ENCODE measurements around the gene ETHE1. TPM values are rescaled to one million over a fixed set of nuclear protein-coding genes. Genes with fewer than 3 reads are reported as not detected.

The ETHE1 gene
- total RNA-seq, 1 donor from 2014 or later = 183 TPM

- TF ChIP-seq CTCF (IDR thresholded peaks at IDR 0.05; ENCODE audit: insufficient read depth, low read length, severe bottlenecking) = no peak
- Histone ChIP-seq H3K4me3 (ENCODE audit: low read depth, low read length) (no peak overlapping the region), H3K36me3 (ENCODE audit: control insufficient read depth, insufficient read depth, low read length) (peaks cover 12% of the 10 kb centered on the region), H3K27me3 (ENCODE audit: control insufficient read depth, insufficient read depth, low read length) (no peaks in the 10 kb centered on the region)
- DNase-seq (ENCODE audit: low read depth) (no peak), FAIRE-seq (no peak)
Observed at GRCh38 chr19:43489979-43490599, 36.9 kb downstream of the ETHE1 start.

DNA sequence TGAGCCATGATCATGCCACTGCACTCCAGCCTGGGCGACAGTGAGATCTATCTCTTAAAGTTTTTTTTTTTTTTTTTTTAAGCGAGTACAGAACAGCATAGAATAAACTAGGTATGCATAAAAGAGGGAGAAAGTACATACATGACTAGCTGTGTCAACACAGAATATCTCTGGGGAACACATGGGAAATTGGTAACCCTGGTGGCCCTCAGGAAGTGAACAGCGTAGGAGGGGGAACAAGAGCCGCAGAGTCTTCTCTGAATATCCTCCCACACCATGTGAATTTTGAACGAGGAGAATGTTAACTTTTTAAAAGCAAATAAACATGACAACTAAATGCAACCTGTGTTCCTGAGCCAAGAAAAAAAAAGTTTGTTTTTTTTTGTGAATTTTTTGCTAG, 37.7 kb downstream of the ETHE1 start:
- DNase-seq (ENCODE audit: low read depth) (no peak), FAIRE-seq (no peak)
- Histone ChIP-seq H3K4me3 (ENCODE audit: low read depth, low read length) (no peak overlapping the region), H3K36me3 (ENCODE audit: control insufficient read depth, insufficient read depth, low read length) (peaks cover 7% of the 10 kb centered on the region), H3K27me3 (ENCODE audit: control insufficient read depth, insufficient read depth, low read length) (no peaks in the 10 kb centered on the region)
- no peak for TF ChIP-seq CTCF (IDR thresholded peaks at IDR 0.05; ENCODE audit: insufficient read depth, low read length, severe bottlenecking)

- H3K4me3 ChIP-seq (ENCODE audit: low read depth, low read length) = no peak overlapping the region
- DNase-seq (ENCODE audit: low read depth) (no peak), FAIRE-seq (no peak)
- H3K27me3 ChIP-seq (ENCODE audit: control insufficient read depth, insufficient read depth, low read length) = no peaks in the 10 kb centered on the region
- TF ChIP-seq CTCF (IDR thresholded peaks at IDR 0.05; ENCODE audit: insufficient read depth, low read length, severe bottlenecking) = no peak
- peaks cover 5% of the 10 kb centered on the region for H3K36me3 ChIP-seq (ENCODE audit: control insufficient read depth, insufficient read depth, low read length)
Observed at GRCh38 chr19:43488179-43488578, 38.8 kb downstream of the ETHE1 start.

- H3K36me3 ChIP-seq (ENCODE audit: control insufficient read depth, insufficient read depth, low read length) = peaks cover 6% of the 10 kb centered on the region
- TF ChIP-seq CTCF (IDR thresholded peaks at IDR 0.05; ENCODE audit: insufficient read depth, low read length, severe bottlenecking) = no peak
- DNase-seq (ENCODE audit: low read depth) (no peak), FAIRE-seq (no peak)
- no peak overlapping the region for H3K4me3 ChIP-seq (ENCODE audit: low read depth, low read length)
- no peaks in the 10 kb centered on the region for H3K27me3 ChIP-seq (ENCODE audit: control insufficient read depth, insufficient read depth, low read length)
Observed at GRCh38 chr19:43486412-43486811, 40.6 kb downstream of the ETHE1 start.

- no peaks in the 10 kb centered on the region for H3K27me3 ChIP-seq (ENCODE audit: control insufficient read depth, insufficient read depth, low read length)
- DNase-seq (ENCODE audit: low read depth) (no peak), FAIRE-seq (no peak)
- TF ChIP-seq CTCF (IDR thresholded peaks at IDR 0.05; ENCODE audit: insufficient read depth, low read length, severe bottlenecking) = no peak
- peaks cover 6% of the 10 kb centered on the region for H3K36me3 ChIP-seq (ENCODE audit: control insufficient read depth, insufficient read depth, low read length)
- no peak overlapping the region for H3K4me3 ChIP-seq (ENCODE audit: low read depth, low read length)
Observed at GRCh38 chr19:43485951-43486350, 41.0 kb downstream of the ETHE1 start.

DNA sequence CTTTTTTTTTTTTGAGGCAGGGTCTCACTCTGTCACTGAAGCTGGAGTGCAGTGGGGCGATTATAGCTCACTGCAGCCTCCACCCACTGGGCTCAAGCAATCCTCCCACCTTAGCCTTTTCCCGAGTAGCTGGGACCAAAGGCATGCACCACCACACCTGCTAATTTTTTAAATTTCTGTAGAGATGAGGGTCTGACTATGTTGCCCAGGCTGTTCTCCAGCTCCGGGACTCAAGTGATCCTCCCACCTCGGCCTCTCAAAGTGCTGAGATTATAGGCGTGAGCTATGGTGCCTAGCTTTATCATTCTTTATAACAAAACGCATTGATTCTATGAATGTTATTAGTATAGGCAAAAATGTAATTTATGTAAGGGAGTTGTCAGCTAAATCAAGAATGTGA, 43.7 kb downstream of the ETHE1 start:
- FAIRE-seq = no peak
- H3K36me3 ChIP-seq (ENCODE audit: control insufficient read depth, insufficient read depth, low read length) = peaks cover 8% of the 10 kb centered on the region
- no peaks in the 10 kb centered on the region for H3K27me3 ChIP-seq (ENCODE audit: control insufficient read depth, insufficient read depth, low read length)
- H3K4me3 ChIP-seq (ENCODE audit: low read depth, low read length) = no peak overlapping the region
- TF ChIP-seq CTCF (IDR thresholded peaks at IDR 0.05; ENCODE audit: insufficient read depth, low read length, severe bottlenecking) = no peak
- DNase-seq (ENCODE audit: low read depth) = no peak

Measured in bronchial epithelial cell (primary cell).